Measurements from ENCODE around the gene VSTM4.

DNA sequence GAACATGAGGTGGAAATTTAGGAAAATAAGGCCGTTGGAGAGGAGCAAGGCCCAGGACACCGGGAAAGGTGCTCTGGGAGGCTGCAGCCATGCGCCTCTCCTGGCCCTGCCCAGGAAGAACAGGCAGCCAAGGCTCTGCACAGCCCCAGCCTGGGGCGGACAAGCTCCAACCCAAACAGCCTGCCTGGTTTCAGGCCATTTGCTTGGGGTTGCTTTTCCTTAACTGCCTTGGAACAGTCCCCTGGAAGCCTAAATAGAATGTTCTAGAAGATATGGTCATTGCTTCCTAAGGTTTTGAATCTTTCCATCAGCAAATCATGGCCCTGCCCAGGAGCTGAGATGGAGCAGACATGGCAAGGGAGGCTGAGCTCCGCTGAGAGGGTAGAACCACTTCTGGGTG lies 11.0 kb downstream of the VSTM4 start:
- TF ChIP-seq CTCF (IDR thresholded peaks at IDR 0.05), result no peak
- TF ChIP-seq POLR2A (IDR thresholded peaks at IDR 0.05), result no peak

All from adrenal gland (tissue), 5 donors.